Heart left ventricle (tissue), 16 donors: Measurements from ENCODE around the gene OR6B1. TPM values are rescaled to one million over a fixed set of nuclear protein-coding genes. Genes with fewer than 3 reads are reported as not detected.
A peak's percentile ranks its signal among the peaks of the same experiment; 100 is the strongest.

Experiments
- ATAC-seq, 4 donors: fragments of 200-7000 bp; cut with Tn5 transposase; one replicate each; pipeline ENCODE4 v1.9.1; 2020 to 2022; ENCODE audit warnings: moderate library complexity in 4 of 4, mild to moderate bottlenecking in 3 of 4, moderate number of reproducible peaks in 1 of 4
- DNase-seq, 5 donors: peaks; one replicate each; pipeline ENCODE4 v3.0.0-alpha.2; 2020
- H3K27ac ChIP-seq, 12 donors: fragments of 200-600 bp; sonication (generic) in 4 of 12; one replicate each; pipeline versions ENCODE4 v1.5.0 to v1.8.0; 2016 to 2022; ENCODE audit warnings: mild to moderate bottlenecking in 2 of 12
- H3K27me3 ChIP-seq, 9 donors: fragments of 200-600 bp; sonication (generic) in 2 of 9; one replicate each; pipeline versions ENCODE4 v1.5.1 to v1.8.0; 2016 to 2022; ENCODE audit warnings: mild to moderate bottlenecking in 3 of 9
- H3K36me3 ChIP-seq, 9 donors: fragments of 200-600 bp; sonication (generic) in 2 of 9; one replicate each; pipeline versions ENCODE4 v1.5.0 to v1.8.0; 2018 to 2022; ENCODE audit warnings: mild to moderate bottlenecking in 2 of 9
- H3K4me1 ChIP-seq, 12 donors: fragments of 200-600 bp; sonication (generic) in 4 of 12; one replicate each; pipeline versions ENCODE4 v1.5.0 to v1.8.0; 2016 to 2022; ENCODE audit warnings: mild to moderate bottlenecking in 3 of 12
- H3K4me3 ChIP-seq, 12 donors: fragments of 200-600 bp; sonication (generic) in 4 of 12; one replicate each; pipeline versions ENCODE4 v1.5.0 to v1.8.0; 2017 to 2022; ENCODE audit warnings: mild to moderate bottlenecking in 9 of 12, moderate library complexity in 4 of 12
- H3K9me3 ChIP-seq, 12 donors: fragments of 200-600 bp; sonication (generic) in 4 of 12; one replicate each; pipeline versions ENCODE4 v1.5.0 to v1.8.0; 2016 to 2022; ENCODE audit warnings: mild to moderate bottlenecking in 1 of 12
- CTCF ChIP-seq, 12 donors: fragments of 200-600 bp; sonication (generic) in 4 of 12; IDR thresholded peaks; one replicate each; pipeline versions ENCODE4 v1.5.0 to v1.8.0; 2018 to 2022; ENCODE audit warnings: antibody characterized with exemption in 12 of 12, mild to moderate bottlenecking in 5 of 12
- POLR2A ChIP-seq, 2 donors: fragments of 450-650 bp; IDR thresholded peaks; one replicate each; pipeline ENCODE4 v1.6.1; 2017; ENCODE audit warnings: antibody characterized with exemption in 2 of 2, mild to moderate bottlenecking in 2 of 2, moderate library complexity in 2 of 2
- WGBS, 4 donors: extraction: QIAGEN DNeasy Blood & Tissue Kit in 2 of 4; methylation state at CpG; one replicate each; pipeline versions ENCODE4 v1.1.5 to v1.1.7; 2013 to 2018; 5-methylcytosine and 5-hydroxymethylcytosine counted together
- intact Hi-C, 10 donors: fragments of 100-400 bp; cut with DNase I; formaldehyde crosslinking; loops; one replicate each; pipeline versions ENCODE4 v1.11.1 to v1.14.2; 2022
- polyA plus RNA-seq, 2 donors: library from polyadenylated mRNA; stranded (reverse); fragments of 200-250 nt; gene quantifications; one replicate each; pipeline ENCODE4 v1.2.3, GENCODE V29; 2013
- total RNA-seq, 9 donors: library from RNA; depleted of rRNA in 2 of 9; stranded (reverse); fragments of >200 nt in 2 of 9; fragmentation: NEBNext Ultra II Directional in 3 of 9; extraction: Animal tissue kit (Norgen Biotek cat#: 25700) in 3 of 9; gene quantifications; one replicate each; pipeline versions ENCODE4 v1.1.0 to v1.2.4, GENCODE V29; 2016 to 2023
- donor health status: ischemic (EF 13 %, LVEDD 7.1; RV severe dilation, severe dysfunction).
- donor health status: healthy with polysubstance abuse.
- donor health status: DM: no; HTN: yes; CAD: no.
- donor health status: DM: no; HTN: no; CAD: no.
- donor health status: ischemic (EF 25% LVEDD 6.9; RV normal size, moderate dysfunction).
- donor health status: ischemic (EF 25% LVEDD 5.7; RV mildly dilated, moderate dysfunction).
- donor health status: healthy.
- donor health status: DM: yes; HTN: yes; CAD: no.
- donor health status: ischemic (EF 35%, LVEDD 5.7; RV mildly dilated, moderate dysfunction).
- donor health status: nonischemic (EF 11% LVEDD 7.7; RV severe dilation, severe dysfunction).
- donor health status: DM: yes; HTN: yes; CAD: no.
- donor health status: PGD.
- donor health status: ischemic (EF 29% LVEDD 5.4; RV normal size, mild dysfunction).
- donor health status: nonischemic (EF 23%, LVEDD 6.1; RV moderate dilation, normal function).

Gene OR6B1
- total and polyA plus RNA-seq, 11 donors: not detected

- no peak for DNase-seq
- Histone ChIP-seq H3K36me3 (no peaks in the 10 kb centered on the region), H3K4me3 (no peak overlapping the region), H3K27ac (no peak overlapping the region), H3K4me1 (peaks cover 0 to 12% (median 0%) of the 10 kb centered on the region in 12 donors), H3K27me3 (no peaks in the 10 kb centered on the region), H3K9me3 (peaks cover 0 to 16% (median 0%) of the 10 kb centered on the region in 12 donors)
- intact Hi-C loops: no loop called here
- TF ChIP-seq POLR2A (IDR thresholded peaks at IDR 0.05): no peak
- TF ChIP-seq CTCF (IDR thresholded peaks at IDR 0.05): no peak
- no peak for ATAC-seq
These were observed 12.6 kb upstream of the OR6B1 start for GRCh38 chr7:143987513-143987912.

- intact Hi-C loops: no loop called here
- Histone ChIP-seq H3K4me3 (no peak overlapping the region), H3K27ac (peak overlapping the region in 4 of 12 donors; percentile 2 to 37 (median 30)), H3K4me1 (peaks cover 0 to 12% (median 0%) of the 10 kb centered on the region in 12 donors), H3K36me3 (no peaks in the 10 kb centered on the region), H3K9me3 (peaks cover 0 to 16% (median 0%) of the 10 kb centered on the region in 12 donors), H3K27me3 (no peaks in the 10 kb centered on the region)
- ATAC-seq (no peak), DNase-seq (peak in 1 of 5 donors; percentile 13)
- TF ChIP-seq CTCF (IDR thresholded peaks at IDR 0.05) (no peak), POLR2A (IDR thresholded peaks at IDR 0.05) (no peak)
- 76 to 85% (median 80%) methylated on average over 5 of the region's 5 CpGs for WGBS, 4 donors
These were observed 11.0 kb upstream of the OR6B1 start for GRCh38 chr7:143988976-143989745.

- intact Hi-C loops: no loop called here
- peak overlapping the region in 6 of 12 donors; percentile 26 to 49 (median 39) for H3K27ac ChIP-seq
These were observed 7.5 kb upstream of the OR6B1 start for GRCh38 chr7:143992670-143993069.

More at GRCh38 chr7:143992670-143993069, 7.5 kb upstream of the OR6B1 start:
- Histone ChIP-seq H3K9me3 (peaks cover 0 to 16% (median 0%) of the 10 kb centered on the region in 12 donors), H3K4me1 (peaks cover 0 to 12% (median 0%) of the 10 kb centered on the region in 12 donors), H3K36me3 (no peaks in the 10 kb centered on the region), H3K27me3 (no peaks in the 10 kb centered on the region), H3K4me3 (no peak overlapping the region)
- DNase-seq (no peak), ATAC-seq (peak in 1 of 4 donors; percentile 45)
- TF ChIP-seq POLR2A (IDR thresholded peaks at IDR 0.05) (no peak), CTCF (IDR thresholded peaks at IDR 0.05) (no peak)
